ENCODE data around the gene KIR3DL2.
"Not testable (repeated sequence)": the region's sequence is repeated elsewhere in the genome, so short reads cannot be mapped to it uniquely, and the experiment has no call there.

The KIR3DL2 gene

DNA sequence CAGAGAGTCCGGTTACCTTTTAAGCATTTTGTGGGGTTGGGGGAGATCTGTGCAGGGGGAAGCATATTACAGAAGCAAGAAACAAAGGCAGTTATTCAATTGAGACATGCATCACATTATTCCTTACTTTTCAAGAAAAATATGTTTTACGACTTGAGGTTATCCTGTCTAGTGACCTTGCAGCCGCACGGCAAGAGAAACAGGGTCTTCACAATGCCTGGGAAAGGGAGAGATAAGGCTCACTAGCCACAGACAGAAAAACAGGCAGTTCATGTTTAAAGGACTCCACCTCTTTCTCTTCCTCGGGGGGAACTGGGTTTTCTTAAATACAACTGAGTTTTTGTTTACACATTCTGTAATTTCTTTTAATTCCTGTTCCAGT, 55.2 kb downstream of the KIR3DL2 start:
- H3K27ac ChIP-seq: no peak overlapping the region
- DNase-seq: no peak
- TF ChIP-seq, protein P1, sequence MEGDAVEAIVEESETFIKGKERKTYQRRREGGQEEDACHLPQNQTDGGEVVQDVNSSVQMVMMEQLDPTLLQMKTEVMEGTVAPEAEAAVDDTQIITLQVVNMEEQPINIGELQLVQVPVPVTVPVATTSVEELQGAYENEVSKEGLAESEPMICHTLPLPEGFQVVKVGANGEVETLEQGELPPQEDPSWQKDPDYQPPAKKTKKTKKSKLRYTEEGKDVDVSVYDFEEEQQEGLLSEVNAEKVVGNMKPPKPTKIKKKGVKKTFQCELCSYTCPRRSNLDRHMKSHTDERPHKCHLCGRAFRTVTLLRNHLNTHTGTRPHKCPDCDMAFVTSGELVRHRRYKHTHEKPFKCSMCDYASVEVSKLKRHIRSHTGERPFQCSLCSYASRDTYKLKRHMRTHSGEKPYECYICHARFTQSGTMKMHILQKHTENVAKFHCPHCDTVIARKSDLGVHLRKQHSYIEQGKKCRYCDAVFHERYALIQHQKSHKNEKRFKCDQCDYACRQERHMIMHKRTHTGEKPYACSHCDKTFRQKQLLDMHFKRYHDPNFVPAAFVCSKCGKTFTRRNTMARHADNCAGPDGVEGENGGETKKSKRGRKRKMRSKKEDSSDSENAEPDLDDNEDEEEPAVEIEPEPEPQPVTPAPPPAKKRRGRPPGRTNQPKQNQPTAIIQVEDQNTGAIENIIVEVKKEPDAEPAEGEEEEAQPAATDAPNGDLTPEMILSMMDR (IDR thresholded peaks at IDR 0.05; ENCODE audit: low read depth, low read length): no peak
- peaks cover 49% of the 10 kb centered on the region for H3K27me3 ChIP-seq (ENCODE audit: insufficient read depth, low read depth, severe bottlenecking)
- H3K9me3 ChIP-seq (ENCODE audit: severe bottlenecking): peaks cover 2% of the 10 kb centered on the region
- H3K4me3 ChIP-seq (ENCODE audit: low read depth, low read length): no peak overlapping the region
- no peaks in the 10 kb centered on the region for H3K36me3 ChIP-seq

GRCh38 chr19:54905803-54906511, 55.7 kb downstream of the KIR3DL2 start, which contains the start of gene NCR1:
Gene NCR1 (plus strand): TSS chr19:54906148. CDS start chr19:54906188, 40 bp downstream.
- TF ChIP-seq, protein P1 (IDR thresholded peaks at IDR 0.05; ENCODE audit: low read depth, low read length): no peak
- no peak within 1 kb of the TSS for H3K4me3 ChIP-seq (ENCODE audit: low read depth, low read length)
- no peaks in the 10 kb centered on the region for H3K36me3 ChIP-seq
- H3K9me3 ChIP-seq (ENCODE audit: severe bottlenecking): peaks cover 2% of the 10 kb centered on the region
- H3K27me3 ChIP-seq (ENCODE audit: insufficient read depth, low read depth, severe bottlenecking): peaks cover 50% of the 10 kb centered on the region
- H3K27ac ChIP-seq: no peak within 1 kb of the TSS
- DNase-seq: no peak

DNA sequence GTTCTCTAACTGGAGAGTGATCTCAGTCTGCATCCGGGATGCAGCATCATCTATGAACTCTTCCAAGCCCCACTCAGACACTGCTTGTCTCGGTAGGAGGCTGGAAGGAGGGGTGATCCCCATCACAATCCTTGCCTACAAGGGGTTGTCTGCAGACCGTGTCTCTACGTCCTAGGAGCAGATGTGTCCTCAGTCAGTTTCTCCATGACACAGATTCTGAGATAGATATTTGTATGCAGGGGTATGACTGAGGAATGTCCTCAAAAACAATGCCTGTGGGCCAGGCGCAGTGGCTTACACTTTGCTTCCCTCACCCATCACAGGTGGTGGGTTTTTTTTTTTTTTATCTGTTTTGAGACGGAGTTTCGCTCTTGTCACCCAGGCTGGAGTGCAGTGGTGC, 56.6 kb downstream of the KIR3DL2 start:
- TF ChIP-seq, protein P1 (IDR thresholded peaks at IDR 0.05; ENCODE audit: low read depth, low read length): no peak
- Histone ChIP-seq H3K36me3 (no peaks in the 10 kb centered on the region), H3K4me3 (ENCODE audit: low read depth, low read length) (no peak overlapping the region), H3K9me3 (ENCODE audit: severe bottlenecking) (peaks cover 2% of the 10 kb centered on the region), H3K27ac (no peak overlapping the region), H3K27me3 (ENCODE audit: insufficient read depth, low read depth, severe bottlenecking) (peaks cover 48% of the 10 kb centered on the region)
- DNase-seq: no peak

DNA sequence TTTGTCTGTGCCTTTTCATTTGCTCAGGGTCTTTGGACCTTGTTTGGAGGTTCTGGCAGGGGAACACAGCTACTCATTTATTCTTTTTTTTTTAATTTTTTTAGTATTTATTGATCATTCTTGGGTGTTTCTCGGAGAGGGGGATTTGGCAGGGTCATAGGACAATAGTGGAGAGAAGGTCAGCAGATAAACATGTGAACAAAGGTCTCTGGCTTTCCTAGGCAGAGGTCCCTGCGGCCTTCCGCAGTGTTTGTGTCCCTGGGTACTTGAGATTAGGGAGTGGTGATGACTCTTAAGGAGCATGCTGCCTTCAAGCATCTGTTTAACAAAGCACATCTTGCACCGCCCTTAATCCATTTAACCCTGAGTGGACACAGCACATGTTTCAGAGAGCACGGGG, 57.7 kb downstream of the KIR3DL2 start:
- H3K36me3 ChIP-seq; H3K4me3 ChIP-seq (ENCODE audit: low read depth, low read length); H3K27ac ChIP-seq; H3K9me3 ChIP-seq (ENCODE audit: severe bottlenecking); DNase-seq: not testable (repeated sequence)
- peaks cover 49% of the 10 kb centered on the region for H3K27me3 ChIP-seq (ENCODE audit: insufficient read depth, low read depth, severe bottlenecking)
